HG03139 (cell line): ENCODE results near the gene ARHGEF2.
A peak's percentile ranks its signal among the peaks of the same experiment; 100 is the strongest.

ENCODE experiments used
- ATAC-seq: cut with Tn5 transposase; IDR thresholded peaks from one replicate; pipeline ENCODE4 v1.9.1; 2021; ENCODE audit not compliant: unreplicated experiment

ARHGEF2 gene

DNA sequence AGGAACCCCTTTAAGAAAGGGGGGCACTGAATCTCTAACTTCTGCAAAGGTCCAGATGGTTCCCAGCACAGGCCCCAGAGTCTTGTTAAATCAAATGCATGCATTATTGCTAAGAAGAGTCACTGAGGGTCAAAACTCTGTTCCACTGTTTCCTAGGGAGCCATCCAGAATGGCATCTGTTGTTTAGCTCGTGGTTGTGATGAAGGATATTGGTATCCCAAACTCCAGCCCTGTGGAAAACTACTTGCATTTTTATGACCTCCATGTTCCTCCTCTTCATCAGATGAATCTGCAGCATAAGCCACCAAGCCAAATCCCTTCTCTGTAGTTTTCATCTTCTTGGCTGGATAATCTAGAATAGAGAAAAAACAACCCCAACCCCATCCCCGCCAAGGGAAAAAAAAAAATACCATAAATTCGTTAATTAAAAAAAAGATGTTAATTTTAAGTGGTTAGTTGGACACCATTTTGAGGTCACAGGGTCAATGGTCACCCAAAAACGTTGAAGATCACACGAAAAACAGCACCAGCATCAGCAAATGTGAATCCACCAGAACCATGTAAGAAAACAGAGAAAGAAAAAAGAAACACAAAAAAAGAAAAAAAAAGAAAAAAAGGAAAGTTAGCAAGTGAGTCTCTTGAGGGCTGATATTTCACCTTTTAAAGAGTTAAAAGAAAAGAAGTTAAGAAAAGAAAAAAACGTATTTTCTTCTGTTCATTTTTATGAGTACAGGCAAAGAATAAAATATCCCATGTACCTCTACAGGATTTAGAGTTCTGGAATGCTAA lies 64.2 kb downstream of the ARHGEF2 start:
- ATAC-seq, result no peak

DNA sequence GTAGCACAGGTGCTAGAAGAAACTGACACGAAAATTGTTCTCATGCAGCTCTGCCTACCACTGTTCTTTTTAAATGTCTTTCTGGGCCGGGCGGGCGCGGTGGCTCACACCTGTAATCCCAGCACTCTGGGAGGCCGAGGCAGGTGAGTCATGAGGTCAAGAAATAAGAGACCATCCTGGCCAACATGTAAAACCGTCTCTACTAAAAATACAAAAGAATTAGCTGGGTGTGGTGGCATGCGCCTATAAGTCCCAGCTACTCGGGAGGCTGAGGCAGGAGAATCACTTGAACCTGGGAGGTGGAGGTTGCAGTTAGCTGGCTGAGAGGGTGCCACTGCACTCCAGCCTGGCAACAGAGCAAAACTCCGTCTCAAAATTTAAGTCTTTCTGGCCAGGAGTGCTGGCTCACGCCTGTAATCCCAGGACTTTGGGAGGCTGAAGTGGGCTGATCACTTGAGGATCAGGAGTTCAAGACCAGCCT lies 66.3 kb downstream of the ARHGEF2 start:
- no peak for ATAC-seq

DNA sequence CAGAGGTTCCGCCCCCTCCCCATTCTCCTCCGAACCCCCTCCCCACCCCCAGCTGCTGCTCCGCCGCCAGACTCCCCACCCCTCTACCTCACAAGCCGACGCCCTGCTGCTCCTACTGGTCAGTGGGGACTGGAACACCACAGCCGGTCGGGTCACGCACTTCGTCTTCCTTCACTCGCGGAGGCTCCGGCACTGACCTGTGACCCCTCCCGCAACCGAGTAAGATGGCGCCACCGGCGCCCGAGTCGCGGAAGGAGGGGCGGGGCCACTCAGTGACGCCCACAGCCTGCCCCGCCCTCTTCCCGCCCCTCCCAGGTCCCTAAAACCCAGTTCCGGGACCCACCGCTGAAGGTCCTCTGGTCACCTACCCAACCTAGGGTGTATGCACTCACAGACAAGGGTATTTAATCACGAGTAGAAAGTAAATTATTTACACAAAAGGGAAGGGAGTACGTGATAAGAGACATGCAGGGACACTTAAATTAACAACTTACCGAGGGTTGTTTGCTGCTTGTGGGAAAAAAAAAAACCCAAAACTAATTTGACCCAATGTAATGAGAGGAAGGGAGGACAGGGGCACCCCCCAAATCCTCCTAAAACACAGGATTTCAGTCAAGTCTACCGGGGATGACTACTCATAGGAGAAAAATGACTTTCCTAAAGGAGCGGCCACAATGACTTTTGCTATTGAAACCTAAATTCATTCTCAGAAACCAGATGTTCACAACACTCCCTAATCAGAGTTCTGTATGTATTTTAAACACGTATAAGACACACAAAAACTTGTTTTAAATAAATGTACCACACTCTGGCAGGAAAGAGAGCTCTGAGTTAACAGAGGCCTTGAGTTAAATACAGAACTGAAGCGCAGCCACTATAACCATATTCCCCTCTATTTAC lies 66.9 kb downstream of the ARHGEF2 start, which contains the start of gene RIT1:
Gene RIT1 (minus strand): TSS at position 194 of the 900 bp plus-strand sequence. CDS start 588 bp downstream, outside the sequence.
- ATAC-seq, result peak; percentile 81

DNA sequence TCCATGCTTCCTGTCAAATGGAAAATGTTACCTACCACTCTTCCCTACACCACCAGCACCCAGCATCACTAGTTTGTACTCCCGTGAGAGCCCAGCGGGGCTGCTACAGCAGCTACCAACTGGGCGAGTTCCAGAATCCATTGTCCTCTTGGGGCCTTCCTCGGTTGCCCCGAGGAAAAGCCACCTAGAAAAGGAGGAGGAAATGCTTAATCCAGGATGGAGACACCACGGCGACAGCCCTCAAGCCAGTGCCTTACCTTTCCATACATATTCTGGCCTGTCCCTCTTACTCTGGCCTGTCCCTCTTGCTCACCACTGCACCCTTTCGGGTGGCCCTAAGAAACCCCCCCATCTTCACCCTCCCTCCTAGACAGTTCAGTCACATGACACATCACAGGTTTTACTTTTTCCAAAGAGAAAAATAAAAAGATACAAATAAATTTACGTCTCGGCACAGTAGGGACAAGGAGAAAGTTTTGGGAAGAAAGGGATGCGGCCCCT lies 67.7 kb downstream of the ARHGEF2 start:
- no peak for ATAC-seq

DNA sequence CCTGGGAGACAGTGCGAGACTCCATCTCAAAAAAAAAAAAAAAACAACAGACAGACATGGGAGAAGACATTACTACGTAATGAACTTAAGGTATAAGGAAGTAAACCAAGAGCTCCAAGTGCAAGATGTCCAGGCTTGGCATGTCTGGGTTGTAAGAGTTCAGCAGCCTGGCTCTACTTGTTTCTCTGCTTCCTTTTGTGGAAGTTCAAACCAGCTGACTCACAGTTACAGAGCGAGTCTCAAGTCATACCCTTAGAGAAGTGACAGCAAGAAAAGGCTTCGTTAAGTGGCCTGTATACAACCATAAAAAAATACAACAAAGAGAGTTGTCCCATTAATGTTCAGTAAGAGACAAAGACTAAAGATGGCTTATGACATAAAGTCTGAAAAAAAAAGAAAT lies 68.5 kb downstream of the ARHGEF2 start:
- ATAC-seq, result no peak

DNA sequence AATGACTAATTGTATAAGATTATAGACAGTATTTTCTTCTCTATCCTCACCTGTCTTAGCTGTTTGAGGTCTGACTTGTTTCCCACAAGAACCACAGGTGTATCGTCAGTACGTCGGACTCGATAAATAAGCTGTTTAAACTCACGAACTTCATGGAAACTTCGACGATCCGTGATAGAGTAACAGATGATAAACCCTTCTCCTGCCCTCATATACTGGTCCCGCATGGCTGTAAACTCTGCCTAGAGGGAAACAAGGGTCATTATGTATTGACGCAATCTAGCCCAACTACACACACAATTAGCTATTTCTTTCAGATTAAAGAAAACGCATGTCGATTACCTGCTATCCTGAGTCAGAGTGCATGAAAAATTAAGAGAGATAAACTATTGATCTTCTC lies 74.1 kb downstream of the ARHGEF2 start:
- no peak for ATAC-seq

DNA sequence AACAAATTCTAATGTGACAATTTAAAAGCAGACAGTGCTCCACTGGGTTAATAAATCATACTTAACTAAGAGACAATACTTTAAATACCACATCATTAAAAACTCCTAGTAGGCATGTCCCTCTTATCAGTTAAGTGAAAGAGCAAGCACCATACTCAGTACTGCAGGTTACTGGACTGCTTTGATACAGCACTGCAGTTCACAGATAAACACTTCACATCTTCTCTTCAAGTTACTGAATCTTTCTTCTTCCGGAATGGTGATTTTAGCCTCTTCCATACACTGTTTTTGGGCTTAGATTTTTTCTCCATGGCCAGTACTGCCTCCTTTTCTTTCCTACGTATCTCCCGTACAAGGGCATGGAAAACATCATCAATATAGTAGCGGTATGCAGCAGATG lies 78.2 kb downstream of the ARHGEF2 start:
- ATAC-seq, result no peak

DNA sequence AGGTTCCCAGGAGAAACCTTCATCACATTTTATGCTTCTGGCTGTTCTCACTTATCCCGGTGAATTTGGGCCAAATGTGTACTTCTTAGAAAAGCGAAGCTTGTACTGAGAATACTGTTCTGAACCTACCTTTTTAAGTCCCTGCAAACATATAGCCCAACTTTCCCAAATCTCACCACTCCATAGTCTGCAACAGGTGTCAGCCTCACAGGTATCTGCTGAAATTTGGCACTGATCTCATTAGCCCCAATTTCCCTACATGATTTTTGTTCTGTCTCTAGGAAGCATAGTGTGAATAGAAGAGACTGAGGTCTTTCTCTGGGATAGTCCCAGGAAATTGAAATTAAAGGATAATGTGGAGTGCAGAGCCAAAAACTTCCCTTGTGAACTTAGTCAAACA lies 78.7 kb downstream of the ARHGEF2 start:
- ATAC-seq, result no peak

DNA sequence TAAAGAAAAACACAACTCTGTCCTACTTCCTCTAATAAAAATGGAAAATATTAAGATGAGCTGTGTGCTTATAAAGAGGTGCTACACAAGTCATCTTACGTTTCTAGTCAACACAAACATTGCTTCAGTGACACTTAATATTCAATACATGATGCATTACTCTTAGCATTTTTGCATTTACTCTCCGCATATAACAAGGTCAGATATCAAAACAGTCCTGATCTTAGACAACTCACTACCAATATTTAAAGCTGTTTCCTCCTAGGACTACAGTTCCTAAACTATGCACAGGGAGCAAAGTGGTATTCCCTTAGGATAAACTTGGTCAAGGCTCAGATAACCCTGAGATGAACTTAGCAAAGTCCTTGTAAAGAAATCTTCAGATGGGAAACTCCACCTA lies 79.5 kb downstream of the ARHGEF2 start:
- ATAC-seq, result no peak

DNA sequence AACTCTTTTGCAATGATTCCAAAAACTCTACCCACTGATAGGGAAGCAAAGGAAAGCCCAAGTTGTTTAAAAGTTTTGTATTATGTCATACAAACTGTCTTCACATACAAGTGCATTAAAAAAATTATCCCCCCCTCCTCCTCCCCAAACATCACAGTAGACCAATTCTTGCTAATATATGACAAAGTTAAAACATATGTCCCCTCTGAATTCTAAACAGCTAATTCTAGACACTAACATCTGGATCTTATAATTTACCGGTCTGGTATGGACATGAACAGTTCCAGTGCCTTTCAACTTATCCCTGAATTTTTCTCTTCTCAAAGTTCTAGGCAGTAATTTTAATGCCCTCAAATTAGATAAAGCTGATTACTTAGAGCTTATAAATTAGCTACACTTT lies 80.6 kb downstream of the ARHGEF2 start:
- no peak for ATAC-seq
